Measurements from ENCODE around the gene WWOX.
"Not testable (repeated sequence)": the region's sequence is repeated elsewhere in the genome, so short reads cannot be mapped to it uniquely, and the experiment has no call there.

WWOX gene

GRCh38 chr16:78499399-78499798 lies 399.9 kb downstream of the WWOX start:
- DNase-seq (ENCODE audit: low read depth, low spot score) = no peak

GRCh38 chr16:78500659-78501270 lies 401.3 kb downstream of the WWOX start:
- DNase-seq (ENCODE audit: low read depth, low spot score) = no peak

GRCh38 chr16:78501744-78502143 lies 402.3 kb downstream of the WWOX start:
- no peak for DNase-seq (ENCODE audit: low read depth, low spot score)

GRCh38 chr16:78502812-78503350 lies 403.4 kb downstream of the WWOX start:
- DNase-seq (ENCODE audit: low read depth, low spot score) = no peak

- peak; percentile 18 for DNase-seq (ENCODE audit: low read depth, low spot score)
Measured at GRCh38 chr16:78503602-78504001, 404.1 kb downstream of the WWOX start.

- no peak for DNase-seq (ENCODE audit: low read depth, low spot score)
Measured at GRCh38 chr16:78504401-78504851, 405.0 kb downstream of the WWOX start.

- DNase-seq (ENCODE audit: low read depth, low spot score) = no peak
Measured at GRCh38 chr16:78505036-78505435, 405.6 kb downstream of the WWOX start.

- DNase-seq (ENCODE audit: low read depth, low spot score) = no peak
Measured at GRCh38 chr16:78505544-78506366, 406.3 kb downstream of the WWOX start.

GRCh38 chr16:78506367-78507193 lies 407.1 kb downstream of the WWOX start:
- DNase-seq (ENCODE audit: low read depth, low spot score) = no peak

GRCh38 chr16:78507576-78507975 lies 408.1 kb downstream of the WWOX start:
- no peak for DNase-seq (ENCODE audit: low read depth, low spot score)

GRCh38 chr16:78509965-78510364 lies 410.5 kb downstream of the WWOX start:
- DNase-seq (ENCODE audit: low read depth, low spot score) = no peak

GRCh38 chr16:78510496-78510895 lies 411.0 kb downstream of the WWOX start:
- no peak for DNase-seq (ENCODE audit: low read depth, low spot score)

- no peak for DNase-seq (ENCODE audit: low read depth, low spot score)
Measured at GRCh38 chr16:78513838-78514237, 414.4 kb downstream of the WWOX start.

GRCh38 chr16:78514888-78515287 lies 415.4 kb downstream of the WWOX start:
- DNase-seq (ENCODE audit: low read depth, low spot score) = not testable (repeated sequence)

GRCh38 chr16:78515421-78515820 lies 416.0 kb downstream of the WWOX start:
- no peak for DNase-seq (ENCODE audit: low read depth, low spot score)

GRCh38 chr16:78516006-78516736 lies 416.7 kb downstream of the WWOX start:
- DNase-seq (ENCODE audit: low read depth, low spot score) = no peak

GRCh38 chr16:78519896-78520295 lies 420.4 kb downstream of the WWOX start:
- no peak for DNase-seq (ENCODE audit: low read depth, low spot score)

- no peak for DNase-seq (ENCODE audit: low read depth, low spot score)
Measured at GRCh38 chr16:78520470-78520869, 421.0 kb downstream of the WWOX start.

- DNase-seq (ENCODE audit: low read depth, low spot score) = no peak
Measured at GRCh38 chr16:78522327-78522726, 422.9 kb downstream of the WWOX start.

- no peak for DNase-seq (ENCODE audit: low read depth, low spot score)
Measured at GRCh38 chr16:78523212-78523985, 423.9 kb downstream of the WWOX start.
